DLD1 (cell line): ENCODE measurements around the gene CBFA2T3.

ENCODE experiments used
- in situ Hi-C: cut with HindIII; loops from 2 replicates; pipeline ENCODE4 v1.10.0; 2017; ENCODE audit warnings: low sequenced_read_pairs

CBFA2T3 gene

GRCh38 chr16:88977812-88978607, 1.0 kb upstream of the CBFA2T3 start:
- in situ Hi-C loops: no loop called here

- in situ Hi-C loops: no loop called here
Observed at GRCh38 chr16:88976366-88977017, 515 bp downstream of the CBFA2T3 start.

GRCh38 chr16:88975511-88976061, 1.4 kb downstream of the CBFA2T3 start:
- in situ Hi-C loops: no loop called here

GRCh38 chr16:88974916-88975215, 2.1 kb downstream of the CBFA2T3 start:
- in situ Hi-C loops: loop anchor here (25.0 kb wide), 1 partner anchor 137 kb away; no protein-coding TSS in a partner anchor

- in situ Hi-C loops: loop anchor here (25.0 kb wide), 1 partner anchor 138 kb away; no protein-coding TSS in a partner anchor
Observed at GRCh38 chr16:88974080-88974915, 2.7 kb downstream of the CBFA2T3 start.

GRCh38 chr16:88973415-88974050, 3.5 kb downstream of the CBFA2T3 start:
- in situ Hi-C loops: loop anchor here (25.0 kb wide), 1 partner anchor 139 kb away; no protein-coding TSS in a partner anchor

- in situ Hi-C loops: loop anchor here (25.0 kb wide), 1 partner anchor 139 kb away; no protein-coding TSS in a partner anchor
Observed at GRCh38 chr16:88973007-88973410, 4.0 kb downstream of the CBFA2T3 start.

- in situ Hi-C loops: loop anchor here (25.0 kb wide), 1 partner anchor 140 kb away; no protein-coding TSS in a partner anchor
Observed at GRCh38 chr16:88972349-88972748, 4.7 kb downstream of the CBFA2T3 start.

GRCh38 chr16:88971371-88972097, 5.5 kb downstream of the CBFA2T3 start:
- in situ Hi-C loops: loop anchor here (25.0 kb wide), 1 partner anchor 141 kb away; no protein-coding TSS in a partner anchor

GRCh38 chr16:88970539-88971065, 6.4 kb downstream of the CBFA2T3 start:
- in situ Hi-C loops: loop anchor here (25.0 kb wide), 1 partner anchor 142 kb away; no protein-coding TSS in a partner anchor

- in situ Hi-C loops: loop anchor here (25.0 kb wide), 1 partner anchor 142 kb away; no protein-coding TSS in a partner anchor
Observed at GRCh38 chr16:88970050-88970449, 7.0 kb downstream of the CBFA2T3 start.

- in situ Hi-C loops: loop anchor here (25.0 kb wide), 1 partner anchor 143 kb away; no protein-coding TSS in a partner anchor
Observed at GRCh38 chr16:88969361-88969831, 7.6 kb downstream of the CBFA2T3 start.

GRCh38 chr16:88968589-88969280, 8.3 kb downstream of the CBFA2T3 start:
- in situ Hi-C loops: loop anchor here (25.0 kb wide), 1 partner anchor 144 kb away; no protein-coding TSS in a partner anchor

GRCh38 chr16:88967830-88968588, 9.0 kb downstream of the CBFA2T3 start:
- in situ Hi-C loops: loop anchor here (25.0 kb wide), 1 partner anchor 144 kb away; no protein-coding TSS in a partner anchor

- in situ Hi-C loops: loop anchor here (25.0 kb wide), 1 partner anchor 145 kb away; no protein-coding TSS in a partner anchor
Observed at GRCh38 chr16:88966986-88967829, 9.8 kb downstream of the CBFA2T3 start.

GRCh38 chr16:88965826-88966480, 11.1 kb downstream of the CBFA2T3 start:
- in situ Hi-C loops: loop anchor here (25.0 kb wide), 1 partner anchor 146 kb away; no protein-coding TSS in a partner anchor
